ENCODE results near the gene POM121L12. TPM values are rescaled to one million over a fixed set of nuclear protein-coding genes. Genes with fewer than 3 reads are reported as not detected.

The POM121L12 gene
- total RNA-seq (2014; rRNA removed; shearing (Covaris generic)) = not detected in 2 replicates
- not detected in 2 replicates for polyA plus RNA-seq (2015; cell fraction: cytosol; rRNA removed)
- not detected in 2 replicates for polyA plus RNA-seq (2015; cell fraction: nucleus; rRNA removed)

GRCh38 chr7:53035499-53036412 is at the start of gene POM121L12:
TSS of gene POM121L12 (plus strand) at chr7:53035633. CDS start at chr7:53035672, 39 bp downstream.
- no peak for DNase-seq (ENCODE audit: low read depth)

GRCh38 chr7:52992001-52992400 is 43.4 kb upstream of the POM121L12 start:
- DNase-seq (ENCODE audit: low read depth) = no peak

GRCh38 chr7:52992479-52993162 is 42.8 kb upstream of the POM121L12 start:
- DNase-seq (ENCODE audit: low read depth) = no peak

GRCh38 chr7:52995676-52996075 is 39.8 kb upstream of the POM121L12 start:
- no peak for DNase-seq (ENCODE audit: low read depth)

- no peak for DNase-seq (ENCODE audit: low read depth)
Observed at GRCh38 chr7:53001221-53001620, 34.2 kb upstream of the POM121L12 start.

- no peak for DNase-seq (ENCODE audit: low read depth)
Observed at GRCh38 chr7:53002389-53002788, 33.0 kb upstream of the POM121L12 start.

- no peak for DNase-seq (ENCODE audit: low read depth)
Observed at GRCh38 chr7:53003653-53004445, 31.6 kb upstream of the POM121L12 start.

- DNase-seq (ENCODE audit: low read depth) = no peak
Observed at GRCh38 chr7:53013925-53014324, 21.5 kb upstream of the POM121L12 start.

- DNase-seq (ENCODE audit: low read depth) = no peak
Observed at GRCh38 chr7:53015463-53015862, 20.0 kb upstream of the POM121L12 start.

- no peak for DNase-seq (ENCODE audit: low read depth)
Observed at GRCh38 chr7:53022893-53023292, 12.5 kb upstream of the POM121L12 start.

- DNase-seq (ENCODE audit: low read depth) = no peak
Observed at GRCh38 chr7:53048638-53049037, 13.2 kb downstream of the POM121L12 start.

GRCh38 chr7:53050433-53050832 is 15.0 kb downstream of the POM121L12 start:
- DNase-seq (ENCODE audit: low read depth) = no peak

- no peak for DNase-seq (ENCODE audit: low read depth)
Observed at GRCh38 chr7:53059591-53059990, 24.2 kb downstream of the POM121L12 start.

- no peak for DNase-seq (ENCODE audit: low read depth)
Observed at GRCh38 chr7:53060066-53060465, 24.6 kb downstream of the POM121L12 start.

GRCh38 chr7:53062796-53063195 is 27.4 kb downstream of the POM121L12 start:
- no peak for DNase-seq (ENCODE audit: low read depth)

- DNase-seq (ENCODE audit: low read depth) = no peak
Observed at GRCh38 chr7:53068673-53069072, 33.2 kb downstream of the POM121L12 start.

GRCh38 chr7:53070883-53071282 is 35.5 kb downstream of the POM121L12 start:
- DNase-seq (ENCODE audit: low read depth) = peak; percentile 63
